ENCODE measurements around the gene AKAP6.
"Not testable (repeated sequence)": the region's sequence is repeated elsewhere in the genome, so short reads cannot be mapped to it uniquely, and the experiment has no call there.

The AKAP6 gene

DNA sequence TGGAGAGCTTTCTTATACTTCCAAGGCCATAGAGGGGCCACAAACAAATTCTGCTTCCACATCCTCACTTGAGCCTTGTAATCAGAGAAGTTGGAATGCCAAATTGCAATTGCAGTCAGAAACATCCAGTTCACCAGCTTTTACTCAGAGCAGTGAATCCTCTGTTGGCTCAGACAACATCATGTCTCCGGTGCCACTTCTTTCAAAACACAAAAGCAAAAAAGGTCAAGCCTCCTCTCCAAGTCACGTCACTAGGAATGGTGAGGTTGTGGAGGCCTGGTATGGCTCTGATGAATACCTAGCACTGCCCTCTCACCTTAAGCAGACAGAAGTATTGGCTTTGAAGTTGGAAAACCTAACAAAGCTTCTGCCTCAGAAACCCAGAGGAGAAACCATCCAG, 217.1 kb downstream of the AKAP6 start:
- DNase-seq, result no peak

DNA sequence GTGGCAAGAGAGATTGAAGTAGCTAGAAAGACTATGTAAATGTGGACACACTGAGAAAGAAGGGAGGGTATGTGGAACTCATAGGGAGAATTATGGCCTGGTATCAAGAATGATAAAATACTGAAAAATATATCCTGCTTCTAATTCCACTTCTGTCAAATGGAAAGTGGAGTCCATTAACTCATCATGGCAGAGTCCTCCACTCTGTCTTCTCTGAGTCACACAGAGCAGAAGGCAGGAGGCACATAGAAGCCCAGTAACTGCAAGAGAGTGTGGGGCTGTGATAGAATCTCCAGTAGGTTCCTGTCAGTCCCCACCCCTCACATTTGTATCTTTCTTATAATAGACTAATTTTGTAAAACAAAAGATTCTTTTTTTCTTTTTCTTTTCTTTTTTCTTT, 223.7 kb downstream of the AKAP6 start:
- no peak for DNase-seq

DNA sequence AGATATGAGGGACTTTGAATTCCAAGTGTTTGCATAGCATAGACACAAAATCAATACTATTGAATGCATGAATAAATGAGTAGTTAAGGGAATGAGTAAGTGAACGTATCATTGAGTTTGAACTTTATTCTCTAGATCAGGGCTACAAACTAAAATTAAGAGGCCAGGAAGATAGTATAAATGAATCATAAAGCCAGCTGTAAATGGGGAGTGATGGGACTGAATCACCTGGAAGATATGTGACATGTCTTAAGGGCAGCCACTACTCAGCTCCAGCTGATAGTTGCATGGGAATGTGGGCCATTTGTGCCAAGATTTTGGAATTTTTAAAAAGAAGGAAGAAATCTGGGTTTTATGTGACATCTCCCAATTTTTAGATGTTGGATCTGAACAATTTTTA, 229.9 kb downstream of the AKAP6 start:
- no peak for DNase-seq

DNA sequence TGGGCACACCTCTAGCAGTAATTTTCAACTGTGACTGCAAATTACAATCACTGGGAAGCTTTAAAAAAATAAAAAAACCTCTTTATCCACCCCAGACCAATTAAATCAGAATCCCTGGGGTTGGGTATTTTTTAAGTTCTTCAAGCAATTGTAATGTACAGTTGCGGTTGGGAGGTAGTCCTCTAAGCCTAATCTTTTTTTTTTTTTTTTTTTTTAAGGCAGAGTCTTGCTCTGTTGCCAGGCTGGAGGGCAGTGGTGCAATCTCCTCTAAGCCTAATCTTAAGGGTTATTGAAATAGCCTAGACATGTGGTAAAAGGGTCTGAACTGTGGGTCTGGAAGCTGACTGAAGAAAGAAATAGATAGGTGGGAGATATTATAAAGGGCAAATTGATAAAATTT, 230.5 kb downstream of the AKAP6 start:
- DNase-seq, result no peak

DNA sequence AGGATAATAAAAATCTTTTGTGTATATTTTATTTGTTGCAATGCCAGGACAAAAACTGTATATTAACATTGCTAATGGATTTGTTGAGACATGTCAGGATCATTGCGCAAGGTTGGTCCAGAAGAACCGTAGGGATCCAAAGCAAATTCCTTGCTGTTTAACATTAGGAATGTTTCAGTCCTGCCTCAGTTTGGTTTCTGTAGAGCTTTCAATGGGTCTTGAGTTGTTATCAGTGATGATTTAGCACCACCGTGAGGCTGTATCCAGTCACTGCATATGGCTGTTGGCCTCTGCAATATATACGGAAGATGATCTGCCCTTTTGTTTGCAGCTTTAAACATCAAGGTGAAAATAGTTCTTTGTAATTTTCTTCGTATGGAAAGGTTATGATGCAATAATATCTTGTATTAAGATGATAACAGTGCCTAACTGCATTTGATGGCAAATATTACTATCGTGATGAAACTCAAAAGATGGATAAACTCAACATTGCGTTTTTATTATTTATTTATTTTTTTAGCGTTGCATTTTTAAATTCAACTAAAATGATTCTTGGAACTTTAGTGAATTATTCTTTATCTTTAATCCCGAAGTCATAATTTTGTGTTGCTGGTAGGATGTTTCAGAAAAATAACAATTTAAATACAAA, 231.2 kb downstream of the AKAP6 start:
- DNase-seq, result peak; percentile 40

DNA sequence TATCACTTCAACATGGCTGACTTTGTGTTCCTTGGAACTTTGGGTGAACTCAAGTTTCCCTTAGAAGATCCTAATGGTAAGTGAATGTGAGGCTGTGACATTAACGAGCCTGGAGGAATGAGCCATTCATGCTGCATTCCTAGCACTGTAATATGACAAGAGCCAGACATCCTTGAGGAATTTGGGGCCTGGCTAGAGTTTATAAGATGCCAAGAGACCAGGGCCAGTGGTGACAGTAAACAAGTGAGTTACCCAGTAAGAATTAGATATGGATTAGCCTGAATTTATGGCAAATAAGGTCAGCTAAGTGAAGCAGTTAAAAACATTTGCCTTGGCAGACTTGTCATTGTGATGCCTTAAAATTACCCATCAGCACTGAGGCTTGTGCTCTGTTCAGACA, 232.4 kb downstream of the AKAP6 start:
- DNase-seq, result peak; percentile 68

DNA sequence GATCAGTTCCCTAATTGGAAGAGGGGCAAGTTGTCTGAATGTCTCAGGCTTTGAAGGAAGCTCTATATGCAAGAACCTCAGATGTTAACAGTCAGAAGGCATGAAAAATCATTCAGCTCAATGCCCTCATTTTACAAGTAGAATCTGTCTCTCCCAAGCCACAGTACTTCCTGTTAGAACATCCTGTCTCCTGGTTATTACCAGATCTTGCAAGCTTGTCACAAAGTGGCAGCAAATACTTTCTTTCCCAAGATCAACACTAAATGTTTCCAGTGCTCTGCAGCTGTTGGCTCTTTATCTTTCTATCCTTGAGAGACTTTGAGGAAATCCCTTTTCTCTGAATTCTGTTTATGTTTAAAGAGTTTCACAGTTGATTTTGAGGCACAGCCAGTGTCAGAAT, 235.5 kb downstream of the AKAP6 start:
- DNase-seq, result no peak

DNA sequence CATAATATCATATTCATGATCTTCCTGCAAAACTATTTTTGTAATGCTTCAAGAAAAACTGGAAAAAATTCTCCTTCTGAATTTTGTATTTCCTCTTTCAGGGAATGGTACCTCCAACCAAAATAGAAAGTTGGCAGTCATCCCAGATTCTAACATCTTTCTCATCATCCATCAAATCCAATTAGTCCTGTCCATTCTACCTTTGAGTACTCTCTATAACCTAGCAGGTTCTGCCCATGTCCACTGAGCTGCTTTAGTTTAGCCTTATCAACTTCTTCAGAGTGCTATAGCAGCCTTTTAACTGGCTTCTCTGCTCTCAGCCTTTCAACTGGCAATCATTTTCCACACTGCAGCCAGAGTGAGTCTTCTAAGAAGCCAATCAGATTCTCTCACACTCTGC, 236.2 kb downstream of the AKAP6 start:
- no peak for DNase-seq

DNA sequence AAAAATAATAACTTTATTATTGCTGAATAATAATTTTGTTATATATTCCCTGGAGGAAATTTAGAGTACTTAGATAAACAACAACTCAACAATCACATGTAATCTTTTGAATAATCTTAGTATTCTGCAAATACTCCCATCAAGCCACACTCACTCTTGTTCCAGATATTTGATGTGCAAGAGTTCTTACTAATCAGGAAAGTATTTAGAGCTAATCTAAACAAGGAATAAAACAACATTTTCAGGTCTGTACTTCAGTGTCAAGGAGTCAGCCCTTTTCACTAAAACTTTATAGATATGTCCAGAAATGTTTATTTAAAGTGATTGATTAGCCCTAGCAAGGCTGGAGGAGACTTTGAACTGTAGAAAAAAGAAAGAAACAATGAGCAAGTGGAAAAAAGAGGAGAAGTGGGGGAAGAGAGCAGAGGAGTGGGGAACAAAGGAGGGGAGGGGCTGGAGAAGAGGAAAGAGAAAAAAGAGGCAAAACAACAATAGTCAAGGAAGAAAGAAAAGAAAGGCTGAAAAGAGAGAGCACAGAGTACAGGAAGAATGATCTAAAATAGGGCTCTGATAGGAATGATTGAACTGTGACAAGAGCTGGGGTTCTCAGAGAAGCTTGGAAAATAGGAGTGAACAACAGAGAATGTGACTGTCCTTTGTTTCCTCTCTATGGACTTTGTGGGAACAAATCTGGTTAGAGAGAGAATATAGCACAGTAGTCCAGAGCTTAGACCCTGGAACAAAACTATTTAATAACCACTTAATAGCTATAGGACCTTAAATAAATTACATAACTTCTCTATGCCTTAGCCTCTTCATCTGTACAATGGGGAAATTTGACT, 238.7 kb downstream of the AKAP6 start:
- DNase-seq, result no peak

DNA sequence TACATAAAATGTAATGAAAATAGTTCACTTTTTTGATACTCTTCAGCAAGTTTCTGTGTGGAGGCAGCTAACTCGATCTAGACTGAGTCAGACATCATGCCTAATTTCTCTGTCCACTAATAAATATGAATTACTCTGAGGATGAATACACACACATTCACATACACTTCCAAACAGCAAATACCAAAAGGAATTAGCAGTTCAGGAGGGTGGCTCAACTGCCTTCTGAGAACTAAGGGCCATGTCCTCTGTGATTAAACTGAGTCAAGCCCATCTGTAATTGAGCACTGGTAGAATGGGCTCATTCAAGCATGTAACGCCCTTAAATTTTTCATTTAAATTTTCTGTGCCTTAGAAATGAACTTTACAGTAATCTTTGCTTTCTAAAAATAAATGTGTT, 242.5 kb downstream of the AKAP6 start:
- no peak for DNase-seq

DNA sequence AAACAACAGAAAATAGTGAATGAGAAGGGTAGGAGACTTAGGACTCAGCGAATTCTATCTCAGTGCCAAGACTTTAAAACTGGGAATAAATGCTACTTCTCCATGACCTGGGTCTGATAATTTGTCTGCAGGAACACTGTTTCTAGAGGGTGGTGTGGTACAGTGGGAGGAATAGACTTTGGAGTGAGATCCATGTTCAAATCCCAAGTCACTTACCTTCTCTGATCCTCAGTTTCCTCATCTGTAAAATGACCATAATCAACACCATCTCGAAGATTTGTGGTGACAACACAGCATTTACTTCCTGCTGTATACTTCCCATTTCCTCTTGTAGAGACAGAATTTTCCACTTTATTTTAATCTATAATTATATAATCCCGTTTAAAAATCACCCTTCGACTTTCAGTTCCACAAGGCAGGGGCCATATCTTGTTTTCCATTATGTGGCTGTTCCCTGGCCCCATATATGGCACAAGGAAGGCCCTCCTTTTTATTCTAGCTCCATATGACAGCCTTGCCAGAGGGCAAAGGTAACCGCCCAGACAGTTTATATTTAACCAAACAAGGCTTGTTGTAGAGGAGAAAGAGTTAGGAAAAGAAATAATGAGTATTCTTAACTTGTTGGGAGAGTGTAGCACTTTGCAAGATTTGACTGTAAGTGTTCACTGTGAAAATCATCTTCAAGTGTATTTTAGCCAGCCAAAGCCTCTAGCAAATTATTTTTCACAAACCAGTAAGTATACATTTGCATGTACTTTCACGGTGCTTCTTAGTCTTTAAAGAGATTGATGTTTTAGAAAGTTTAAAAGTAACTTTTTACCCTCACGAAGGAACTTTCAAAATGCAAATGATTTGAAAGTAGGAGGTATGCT, 243.1 kb downstream of the AKAP6 start:
- DNase-seq, result no peak

DNA sequence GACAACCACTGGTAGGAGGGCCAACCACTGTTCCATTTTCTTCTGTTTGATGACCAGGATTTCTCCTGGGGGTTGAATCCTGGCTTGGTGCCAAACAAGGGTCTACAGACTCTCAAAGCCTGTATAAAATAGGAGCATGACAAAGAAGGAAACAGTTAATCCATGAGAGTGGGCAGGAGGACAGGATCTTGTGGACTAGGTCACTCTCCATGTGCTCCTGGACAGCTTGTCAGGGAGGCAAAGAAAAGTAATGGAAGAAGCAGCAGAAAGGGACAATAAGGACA, 243.7 kb downstream of the AKAP6 start:
- DNase-seq, result no peak

DNA sequence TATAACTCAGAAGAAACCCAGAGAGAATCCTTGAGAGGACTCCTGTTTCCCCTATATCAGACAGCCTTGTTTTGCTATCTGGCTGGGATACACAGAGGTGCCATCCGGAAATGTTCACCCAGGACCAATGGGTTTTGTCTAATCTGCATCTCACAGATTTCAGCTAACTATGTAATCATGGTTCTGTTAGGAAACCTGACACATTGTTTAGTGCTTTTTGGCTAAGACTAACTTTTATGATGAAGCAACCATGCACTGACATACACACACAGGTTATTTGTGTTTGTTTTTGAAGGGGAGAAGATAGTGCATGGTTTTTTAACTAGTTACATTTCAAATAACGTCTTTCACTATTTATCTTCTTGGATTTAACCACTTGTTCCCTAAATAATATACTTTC, 245.2 kb downstream of the AKAP6 start:
- DNase-seq, result no peak

DNA sequence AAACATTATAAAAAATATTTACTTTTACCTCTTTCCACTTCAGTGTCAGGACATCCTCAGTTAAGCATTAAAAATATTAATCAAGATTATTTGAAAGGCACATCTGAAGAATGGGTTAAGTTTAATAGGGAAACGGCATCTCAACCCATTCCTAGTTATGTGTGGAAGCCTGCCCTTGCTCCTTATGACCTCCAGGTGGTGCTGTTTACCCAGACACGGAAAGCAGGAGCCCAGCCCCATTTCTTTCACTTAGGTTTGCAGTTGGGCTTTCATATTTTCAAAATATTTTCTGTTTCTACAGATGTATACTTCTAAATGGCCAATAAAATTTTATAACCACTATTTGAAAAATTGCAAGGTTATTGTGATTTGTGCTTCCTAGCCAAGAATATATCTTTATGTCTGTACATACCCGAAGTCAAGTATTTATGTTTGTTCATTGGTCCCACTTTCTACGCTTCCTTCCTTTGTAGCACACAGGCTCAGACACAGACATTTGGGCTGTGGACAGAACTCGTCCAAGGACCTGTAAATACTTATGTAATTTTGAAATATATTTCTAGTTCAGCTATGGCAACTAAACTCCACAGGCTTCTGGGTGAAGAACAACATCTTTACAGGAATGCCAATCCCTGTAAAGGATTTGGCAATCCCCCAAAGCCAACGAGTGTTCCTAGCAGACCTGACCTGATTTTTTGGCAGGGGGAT, 247.1 kb downstream of the AKAP6 start:
- no peak for DNase-seq

DNA sequence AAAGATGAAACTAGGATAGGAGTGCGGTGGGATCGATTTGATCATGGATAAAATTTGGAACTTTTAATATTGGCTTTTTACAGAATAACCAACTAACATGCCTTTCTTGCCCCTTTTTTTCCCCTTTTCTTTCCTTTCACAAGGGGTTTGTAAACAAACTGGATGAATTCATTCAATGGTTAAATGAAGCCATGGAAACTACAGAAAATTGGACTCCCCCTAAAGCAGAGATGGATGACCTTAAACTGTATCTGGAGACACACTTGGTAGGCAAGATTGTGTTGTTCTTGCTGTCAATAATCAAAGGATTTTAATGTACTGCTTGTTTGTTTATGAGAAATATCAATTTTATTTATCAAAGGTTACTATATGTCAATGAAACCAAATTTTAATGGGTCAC, 247.9 kb downstream of the AKAP6 start:
- no peak for DNase-seq

DNA sequence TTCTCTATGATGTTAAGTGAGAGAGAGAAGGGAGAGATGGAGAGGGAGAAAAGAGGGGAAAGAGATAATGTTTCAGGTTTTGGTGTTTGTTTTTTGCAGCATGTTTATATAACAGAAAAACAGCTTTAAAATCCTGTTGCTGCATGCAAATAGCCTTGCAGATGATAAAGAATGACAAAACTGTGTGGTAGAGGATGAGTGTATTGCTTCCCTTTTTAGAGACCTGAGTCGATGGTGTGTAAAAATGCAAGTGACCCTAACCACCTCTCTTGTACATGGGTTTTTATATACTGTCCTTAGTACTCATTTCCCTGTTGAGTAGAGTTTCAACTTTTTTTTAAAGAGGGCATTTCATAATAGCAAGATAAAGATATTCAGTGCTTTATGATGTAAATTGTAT, 249.1 kb downstream of the AKAP6 start:
- DNase-seq, result no peak

DNA sequence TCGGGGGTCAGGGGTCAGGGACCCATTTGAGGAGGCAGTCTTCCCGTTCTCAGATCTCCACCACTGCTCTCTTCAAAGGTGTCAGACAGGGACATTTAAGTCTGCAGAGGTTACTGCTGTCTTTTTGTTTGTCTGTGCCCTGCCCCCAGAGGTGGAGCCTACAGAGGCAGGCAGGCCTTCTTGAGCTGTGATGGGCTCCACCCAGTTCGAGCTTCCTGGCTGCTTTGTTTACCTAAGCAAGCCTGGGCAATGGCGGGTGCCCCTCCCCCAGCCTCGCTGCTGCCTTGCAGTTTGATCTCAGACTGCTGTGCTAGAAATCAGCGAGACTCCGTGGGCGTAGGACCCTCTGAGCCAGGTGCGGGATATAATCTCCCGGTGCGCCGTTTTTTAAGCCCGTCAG, 254.3 kb downstream of the AKAP6 start:
- not testable (repeated sequence) for DNase-seq

DNA sequence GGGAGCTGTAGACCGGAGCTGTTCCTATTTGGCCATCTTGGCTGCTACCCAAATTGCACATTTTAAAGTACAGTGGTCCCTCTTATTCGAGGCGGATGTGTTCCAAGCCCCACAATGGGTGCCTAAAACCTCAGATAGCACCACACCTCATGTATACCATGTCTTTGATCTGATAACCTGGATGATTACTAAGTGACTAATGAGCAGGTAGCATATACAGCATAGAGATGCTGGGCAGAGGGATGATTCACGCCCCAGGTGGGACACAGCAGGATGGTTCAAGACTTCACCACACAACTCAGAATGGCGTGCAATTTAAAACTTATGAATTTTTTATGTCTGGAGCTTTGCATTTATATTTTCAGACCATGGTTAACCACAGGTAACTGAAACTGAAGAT, 255.0 kb downstream of the AKAP6 start:
- no peak for DNase-seq

DNA sequence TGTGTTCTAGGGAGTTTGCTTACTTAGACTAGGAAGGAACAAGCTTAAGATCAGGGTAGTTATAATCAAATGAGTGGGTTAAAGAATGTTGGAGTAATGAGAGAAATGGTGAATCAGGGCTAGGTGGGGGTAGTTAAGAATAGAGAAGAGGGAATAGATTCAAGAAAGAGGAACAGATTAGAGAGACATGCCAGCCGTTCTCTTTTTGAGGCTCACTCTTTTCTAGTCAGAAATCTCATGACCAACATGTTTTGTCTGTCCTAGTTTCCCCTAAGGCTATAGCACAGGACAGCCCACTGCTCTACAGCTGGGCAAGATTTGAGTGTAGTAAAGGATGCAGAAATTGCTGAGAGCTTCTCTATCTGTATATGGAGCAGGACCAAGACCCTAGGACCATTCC, 258.4 kb downstream of the AKAP6 start:
- DNase-seq, result no peak

DNA sequence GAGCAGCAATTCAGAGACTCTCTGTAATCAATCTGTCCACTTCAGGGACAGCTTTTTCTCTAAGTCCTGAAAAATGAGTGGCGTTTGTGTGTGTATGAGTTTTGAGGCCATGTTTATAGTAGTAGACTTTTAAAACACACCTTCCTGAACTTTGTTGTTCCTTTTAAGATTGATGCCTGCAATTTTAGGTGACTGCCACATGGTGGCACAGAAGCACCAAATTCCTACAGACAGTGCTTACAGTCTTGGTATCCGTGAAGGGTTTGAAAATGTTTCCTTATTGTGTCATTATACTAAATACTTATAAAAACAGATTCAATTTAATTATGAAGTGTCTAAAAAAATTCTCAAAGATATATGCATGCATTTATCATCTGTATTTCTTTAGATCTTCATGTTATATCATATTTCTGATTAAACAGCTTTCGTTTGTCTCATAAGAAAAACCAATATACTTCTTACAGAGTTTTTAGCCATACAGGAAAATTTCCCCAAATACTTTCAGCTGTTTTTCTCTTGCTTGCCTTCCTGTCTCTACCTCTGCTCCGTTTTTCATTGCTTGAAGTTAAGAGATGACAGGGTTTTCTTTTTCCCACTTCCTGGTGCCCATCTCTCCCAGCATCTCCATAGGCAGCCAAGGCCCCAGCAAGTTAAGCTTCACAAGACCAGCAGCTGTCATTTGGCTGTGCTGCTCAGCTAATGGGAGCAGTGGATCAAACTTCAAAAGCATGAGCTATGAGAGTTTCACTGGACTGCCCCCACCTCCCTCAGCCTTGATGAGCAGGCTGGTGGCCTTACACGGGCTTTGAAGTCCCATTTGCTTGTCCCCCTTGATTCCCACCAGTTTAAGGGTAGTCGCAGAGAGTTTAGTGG, 259.6 kb downstream of the AKAP6 start:
- no peak for DNase-seq

DNA sequence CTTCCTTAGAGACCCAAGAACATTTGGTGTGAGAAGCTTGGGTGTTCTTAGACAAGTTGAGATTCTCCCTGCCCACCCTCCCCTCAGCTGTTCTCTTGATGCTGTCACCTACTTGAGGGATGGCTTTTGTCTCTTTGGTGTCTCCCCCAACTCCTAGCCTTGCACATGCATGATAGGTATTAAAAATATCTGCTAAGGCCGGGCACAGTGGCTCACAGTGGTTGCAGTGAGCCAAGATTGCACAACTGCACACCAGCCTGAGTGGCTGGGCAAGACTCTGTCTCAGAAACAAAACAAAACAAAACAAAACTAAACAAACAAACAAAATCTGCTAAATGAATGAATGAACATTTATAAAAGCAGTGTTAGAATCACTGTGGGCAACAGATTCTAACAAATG, 261.1 kb downstream of the AKAP6 start:
- DNase-seq, result no peak

DNA sequence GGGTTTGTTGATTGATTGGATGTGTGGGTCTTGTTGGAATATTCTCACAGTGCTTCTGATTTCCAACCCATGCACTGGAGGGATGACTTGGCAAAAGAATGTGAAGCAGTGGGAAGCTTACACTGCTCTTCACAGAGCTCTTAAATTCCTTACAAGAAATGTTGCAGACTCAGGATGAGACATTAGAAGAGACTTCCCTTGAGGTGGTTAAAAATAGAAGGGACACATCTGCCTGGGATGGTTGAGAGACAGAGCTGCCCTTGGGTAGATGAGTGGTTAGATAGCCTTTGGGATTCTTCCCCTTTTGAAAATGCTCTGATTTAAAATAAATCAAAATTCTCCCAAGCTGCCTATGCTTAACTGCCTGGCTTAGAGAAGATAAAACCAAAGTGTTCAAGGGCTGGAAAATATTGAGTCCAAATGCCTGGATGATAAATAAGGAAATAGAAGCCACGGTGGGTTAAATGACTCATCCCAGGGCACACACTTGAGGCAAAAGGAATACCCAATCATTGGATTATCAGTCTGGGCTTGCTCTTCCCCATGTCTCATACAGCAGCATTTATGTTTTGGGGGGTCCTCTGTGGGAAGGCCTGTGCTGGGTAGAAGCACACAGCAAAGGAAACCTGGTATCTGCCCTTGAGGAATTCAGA, 264.3 kb downstream of the AKAP6 start:
- DNase-seq, result no peak
